Epithelial cell of proximal tubule (primary cell): ENCODE results near the gene TMEM178B. TPM values are rescaled to one million over a fixed set of nuclear protein-coding genes. Genes with fewer than 3 reads are reported as not detected.

Experiments
- DNase-seq: peaks from one replicate; pipeline ENCODE4 v3.0.0-alpha.2; 2011; ENCODE audit warnings: low read depth
- H3K4me3 ChIP-seq: 2 replicates; pipeline ENCODE4 v1.5.1; 2011; ENCODE audit warnings: low read depth, mild to moderate bottlenecking, low read length
- total RNA-seq: library from RNA; depleted of rRNA; stranded (reverse); fragments of >200 nt; gene quantifications from 2 replicates; pipeline ENCODE4 v1.2.3, GENCODE V29; 2015
- TF ChIP-seq, protein P1 (sequence below): conservative IDR thresholded peaks from 2 replicates; pipeline ENCODE4 v1.5.1; 2012; ENCODE audit warnings: low read depth, mild to moderate bottlenecking, low read length

The TMEM178B gene
- total RNA-seq, 1 donor from 2014 or later = 3.1 TPM

DNA sequence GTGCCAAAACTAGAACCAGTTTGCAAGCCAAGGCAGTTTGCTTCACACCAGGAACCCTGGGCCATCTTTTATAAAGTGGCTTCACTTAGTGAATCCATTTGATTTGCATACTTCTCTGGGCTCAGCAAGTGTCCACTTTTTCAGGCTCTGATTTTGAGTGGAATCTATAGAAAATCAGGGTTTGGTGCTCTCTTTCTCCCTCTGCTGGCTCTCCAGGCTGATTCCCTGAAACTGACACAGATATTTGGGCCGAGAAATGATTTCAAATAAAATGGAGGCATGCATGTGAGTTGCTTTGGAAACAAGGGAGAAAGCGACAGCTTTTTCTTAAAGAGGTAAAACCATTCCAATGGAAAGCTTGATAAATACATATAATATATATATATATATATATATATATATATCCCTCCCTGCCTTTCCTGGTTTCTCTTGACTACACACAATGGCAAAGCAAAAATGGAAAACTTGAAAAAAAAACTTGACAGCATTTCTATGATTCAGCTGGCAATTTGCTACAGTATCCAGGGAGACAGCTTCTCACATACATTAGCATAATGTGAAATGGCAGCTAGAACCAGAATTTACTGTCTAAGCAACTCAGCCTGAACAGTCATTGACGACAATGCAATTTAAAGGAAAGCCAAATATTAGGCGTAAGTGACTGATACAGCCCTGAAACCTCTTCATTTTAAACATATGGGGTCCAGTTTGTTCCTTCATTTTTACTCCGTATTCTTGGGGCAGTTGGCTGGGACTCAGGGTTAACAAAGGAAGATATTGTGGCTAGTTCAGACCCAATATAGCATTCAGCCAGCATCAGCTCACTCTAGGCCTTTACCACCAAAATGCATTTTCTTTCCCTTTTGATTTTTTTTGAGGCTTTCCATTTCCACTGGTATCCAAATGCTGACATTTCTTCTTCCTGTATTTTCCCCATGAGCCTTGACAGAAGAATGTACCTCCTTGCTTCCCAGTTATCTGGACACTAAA, 188.5 kb downstream of the TMEM178B start:
- DNase-seq = no peak
- no peak overlapping the region for H3K4me3 ChIP-seq
- TF ChIP-seq, protein P1, sequence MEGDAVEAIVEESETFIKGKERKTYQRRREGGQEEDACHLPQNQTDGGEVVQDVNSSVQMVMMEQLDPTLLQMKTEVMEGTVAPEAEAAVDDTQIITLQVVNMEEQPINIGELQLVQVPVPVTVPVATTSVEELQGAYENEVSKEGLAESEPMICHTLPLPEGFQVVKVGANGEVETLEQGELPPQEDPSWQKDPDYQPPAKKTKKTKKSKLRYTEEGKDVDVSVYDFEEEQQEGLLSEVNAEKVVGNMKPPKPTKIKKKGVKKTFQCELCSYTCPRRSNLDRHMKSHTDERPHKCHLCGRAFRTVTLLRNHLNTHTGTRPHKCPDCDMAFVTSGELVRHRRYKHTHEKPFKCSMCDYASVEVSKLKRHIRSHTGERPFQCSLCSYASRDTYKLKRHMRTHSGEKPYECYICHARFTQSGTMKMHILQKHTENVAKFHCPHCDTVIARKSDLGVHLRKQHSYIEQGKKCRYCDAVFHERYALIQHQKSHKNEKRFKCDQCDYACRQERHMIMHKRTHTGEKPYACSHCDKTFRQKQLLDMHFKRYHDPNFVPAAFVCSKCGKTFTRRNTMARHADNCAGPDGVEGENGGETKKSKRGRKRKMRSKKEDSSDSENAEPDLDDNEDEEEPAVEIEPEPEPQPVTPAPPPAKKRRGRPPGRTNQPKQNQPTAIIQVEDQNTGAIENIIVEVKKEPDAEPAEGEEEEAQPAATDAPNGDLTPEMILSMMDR = peak; percentile 62

DNA sequence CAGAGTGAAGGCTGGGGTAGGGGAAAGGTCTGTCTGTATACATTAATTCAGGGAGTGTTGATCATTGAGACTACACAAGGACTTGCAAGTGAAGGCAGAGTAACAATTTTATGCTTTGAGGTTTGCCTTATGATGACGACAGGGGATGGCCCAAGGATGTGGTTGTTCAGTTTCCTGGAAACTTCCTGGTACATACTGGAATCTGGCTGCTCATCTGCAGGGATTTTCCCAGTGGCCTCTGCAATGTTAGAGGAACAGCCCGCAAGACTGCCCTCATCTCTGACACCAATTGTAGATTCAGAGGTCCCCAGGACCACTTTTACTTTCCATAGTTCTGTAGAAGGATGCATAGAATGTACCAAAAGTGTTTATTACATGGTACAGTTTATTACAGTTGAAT, 189.6 kb downstream of the TMEM178B start:
- H3K4me3 ChIP-seq = no peak overlapping the region
- no peak for DNase-seq
- TF ChIP-seq, protein P1 = no peak

DNA sequence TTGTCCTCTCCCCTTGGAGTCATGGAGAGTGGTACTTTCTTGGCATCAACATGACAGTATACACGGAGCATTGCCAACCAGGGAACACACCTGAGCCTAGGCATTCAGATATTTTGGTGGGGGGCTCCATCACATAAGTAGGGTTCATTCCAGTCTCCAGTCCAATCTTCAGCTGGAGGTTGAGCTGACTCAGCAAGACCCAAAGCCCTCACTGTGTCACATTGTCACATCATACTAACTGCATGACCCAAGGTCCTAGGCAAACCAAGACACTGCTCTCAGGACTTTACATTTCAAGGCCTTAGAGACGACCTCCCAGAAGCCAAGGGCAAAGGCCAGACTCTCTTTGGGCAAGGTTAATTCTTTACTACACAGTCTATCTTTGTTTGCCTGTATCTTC, 190.1 kb downstream of the TMEM178B start:
- H3K4me3 ChIP-seq = no peak overlapping the region
- TF ChIP-seq, protein P1 = no peak
- no peak for DNase-seq

DNA sequence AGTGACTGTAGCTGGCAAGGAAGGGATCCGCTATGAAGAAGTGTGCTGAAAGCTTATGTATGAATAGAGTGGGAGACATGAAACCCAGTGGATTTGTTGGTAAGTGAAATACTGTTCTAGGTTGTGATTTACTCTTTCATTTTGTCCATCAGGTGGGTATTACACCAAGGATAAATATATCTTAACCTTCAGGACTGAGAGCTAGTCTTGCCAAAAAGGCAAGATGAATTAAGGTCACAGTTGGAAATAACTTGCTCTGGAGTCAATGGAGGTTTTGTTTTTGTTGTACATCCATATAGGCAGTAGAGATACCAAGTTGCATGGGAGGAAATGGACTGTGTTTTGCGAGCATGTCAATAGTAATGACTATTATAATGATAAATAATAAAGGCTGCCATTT, 190.6 kb downstream of the TMEM178B start:
- DNase-seq = no peak
- no peak overlapping the region for H3K4me3 ChIP-seq
- TF ChIP-seq, protein P1 = no peak

DNA sequence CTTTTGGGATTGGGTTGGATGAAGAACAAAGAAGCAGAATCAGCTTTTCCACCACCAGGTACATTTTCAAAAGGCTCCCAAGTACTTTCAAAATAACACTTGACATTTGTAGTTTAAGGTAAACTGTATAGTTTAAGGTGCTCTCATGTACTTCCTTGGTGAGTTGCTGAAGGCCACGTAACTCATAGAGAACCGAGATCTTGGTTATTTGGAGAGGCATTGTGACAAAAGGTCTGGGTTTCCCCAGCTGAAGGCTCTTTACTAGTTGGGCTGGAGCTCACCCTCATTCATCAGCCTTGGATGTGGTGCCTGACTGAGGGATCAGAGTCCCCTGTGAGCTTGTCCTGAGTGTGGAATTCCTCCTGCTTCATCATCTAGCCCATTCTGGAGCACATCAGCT, 191.8 kb downstream of the TMEM178B start:
- H3K4me3 ChIP-seq = no peak overlapping the region
- TF ChIP-seq, protein P1 = no peak
- DNase-seq = no peak

DNA sequence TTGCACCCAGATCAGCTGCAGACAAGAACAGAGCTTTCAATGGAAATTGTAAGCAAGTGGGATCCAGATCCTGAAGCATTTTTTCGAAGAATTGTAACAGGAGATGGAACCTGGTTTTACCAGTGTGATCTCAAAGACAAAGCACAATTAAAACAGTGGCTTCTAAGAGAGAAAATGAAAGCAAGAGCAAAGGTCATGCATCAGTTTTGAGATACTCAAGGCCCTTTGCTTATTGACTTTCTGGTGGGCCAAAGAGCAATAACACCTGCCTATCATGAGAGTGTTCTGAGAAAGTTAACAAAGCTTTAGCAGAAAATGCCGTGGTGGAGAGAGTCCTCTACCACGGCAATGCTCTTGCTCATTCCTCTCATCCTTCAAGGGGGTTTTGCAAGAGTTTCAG, 194.8 kb downstream of the TMEM178B start:
- no peak for DNase-seq
- TF ChIP-seq, protein P1 = no peak
- H3K4me3 ChIP-seq = no peak overlapping the region
